DND-41 (cell line): Measurements from ENCODE around the gene CELSR1.

Experiments used
- EZH2 ChIP-seq: IDR thresholded peaks from 3 replicates; pipeline ENCODE4 v1.6.1; 2012; ENCODE audit warnings: borderline replicate concordance, low read depth, mild to moderate bottlenecking, moderate library complexity, low read length, inconsistent platforms; ENCODE audit not compliant: severe bottlenecking
- TF ChIP-seq, protein P1 (sequence below): IDR thresholded peaks from 2 replicates; pipeline ENCODE4 v1.5.1; 2012; ENCODE audit warnings: borderline replicate concordance, low read length, moderate library complexity, mild to moderate bottlenecking; ENCODE audit not compliant: poor library complexity, severe bottlenecking; ENCODE audit errors: extremely low read depth

GRCh38 chr22:46433318-46433717 lies 104.1 kb downstream of the CELSR1 start:
- TF ChIP-seq, protein P1, sequence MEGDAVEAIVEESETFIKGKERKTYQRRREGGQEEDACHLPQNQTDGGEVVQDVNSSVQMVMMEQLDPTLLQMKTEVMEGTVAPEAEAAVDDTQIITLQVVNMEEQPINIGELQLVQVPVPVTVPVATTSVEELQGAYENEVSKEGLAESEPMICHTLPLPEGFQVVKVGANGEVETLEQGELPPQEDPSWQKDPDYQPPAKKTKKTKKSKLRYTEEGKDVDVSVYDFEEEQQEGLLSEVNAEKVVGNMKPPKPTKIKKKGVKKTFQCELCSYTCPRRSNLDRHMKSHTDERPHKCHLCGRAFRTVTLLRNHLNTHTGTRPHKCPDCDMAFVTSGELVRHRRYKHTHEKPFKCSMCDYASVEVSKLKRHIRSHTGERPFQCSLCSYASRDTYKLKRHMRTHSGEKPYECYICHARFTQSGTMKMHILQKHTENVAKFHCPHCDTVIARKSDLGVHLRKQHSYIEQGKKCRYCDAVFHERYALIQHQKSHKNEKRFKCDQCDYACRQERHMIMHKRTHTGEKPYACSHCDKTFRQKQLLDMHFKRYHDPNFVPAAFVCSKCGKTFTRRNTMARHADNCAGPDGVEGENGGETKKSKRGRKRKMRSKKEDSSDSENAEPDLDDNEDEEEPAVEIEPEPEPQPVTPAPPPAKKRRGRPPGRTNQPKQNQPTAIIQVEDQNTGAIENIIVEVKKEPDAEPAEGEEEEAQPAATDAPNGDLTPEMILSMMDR, result no peak
- TF ChIP-seq EZH2, result no peak
